Effector memory CD4-positive, alpha-beta T cell (primary cell): Measurements from ENCODE around the gene PRKAR2B.
"Not testable (repeated sequence)": the region's sequence is repeated elsewhere in the genome, so short reads cannot be mapped to it uniquely, and the experiment has no call there.

Experiments
- DNase-seq, 3 donors: peaks; one replicate each; pipeline ENCODE4 v3.0.0-alpha.2; 2020
- H3K27ac ChIP-seq: 2 replicates; pipeline ENCODE4 v1.7.0; 2013; ENCODE audit warnings: mild to moderate bottlenecking, low read length, moderate library complexity; ENCODE audit not compliant: insufficient read depth, poor library complexity, severe bottlenecking
- H3K27me3 ChIP-seq: replicated peaks from 2 replicates; pipeline ENCODE4 v1.7.0; 2013; ENCODE audit warnings: mild to moderate bottlenecking, low read length; ENCODE audit not compliant: insufficient read depth, control insufficient read depth, poor library complexity, severe bottlenecking
- H3K36me3 ChIP-seq: 2 replicates; pipeline ENCODE4 v1.7.0; 2013; ENCODE audit warnings: mild to moderate bottlenecking, low read length, moderate library complexity; ENCODE audit not compliant: control insufficient read depth, insufficient read depth
- H3K4me1 ChIP-seq: 2 replicates; pipeline ENCODE4 v1.7.0; 2013; ENCODE audit warnings: low read length, mild to moderate bottlenecking; ENCODE audit not compliant: control insufficient read depth, insufficient read depth, poor library complexity, severe bottlenecking
- H3K4me3 ChIP-seq: 2 replicates; pipeline ENCODE4 v1.7.0; 2013; ENCODE audit warnings: low read length, low read depth, mild to moderate bottlenecking; ENCODE audit not compliant: insufficient read depth, poor library complexity, severe bottlenecking
- H3K9me3 ChIP-seq: 2 replicates; pipeline ENCODE4 v1.7.0; 2013; ENCODE audit warnings: mild to moderate bottlenecking, low read length, moderate library complexity; ENCODE audit not compliant: control insufficient read depth

The PRKAR2B gene

DNA sequence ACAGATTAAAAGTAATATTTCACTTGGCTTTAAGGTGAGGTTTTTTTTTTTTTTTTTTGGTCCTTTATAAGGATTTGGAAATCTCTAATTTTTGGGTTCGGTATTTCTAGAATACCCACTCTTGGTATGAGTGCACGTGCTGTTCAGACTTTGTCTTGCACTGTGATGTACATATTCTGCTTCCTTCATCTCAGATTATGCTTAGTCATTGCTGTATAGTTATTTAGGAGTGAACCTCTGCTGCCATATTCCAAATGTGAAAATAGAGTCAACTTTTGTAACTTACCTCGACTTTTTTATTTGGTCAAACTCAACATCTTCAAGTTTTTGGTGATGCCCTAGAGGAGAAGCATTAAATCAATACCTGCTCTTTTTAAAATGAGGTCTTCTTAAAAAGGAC, 84.2 kb downstream of the PRKAR2B start:
- Histone ChIP-seq H3K27ac (no peak overlapping the region), H3K27me3 (no peaks in the 10 kb centered on the region), H3K36me3 (no peaks in the 10 kb centered on the region), H3K9me3 (no peaks in the 10 kb centered on the region), H3K4me1 (peaks cover 7% of the 10 kb centered on the region), H3K4me3 (no peak overlapping the region)
- DNase-seq = no peak

DNA sequence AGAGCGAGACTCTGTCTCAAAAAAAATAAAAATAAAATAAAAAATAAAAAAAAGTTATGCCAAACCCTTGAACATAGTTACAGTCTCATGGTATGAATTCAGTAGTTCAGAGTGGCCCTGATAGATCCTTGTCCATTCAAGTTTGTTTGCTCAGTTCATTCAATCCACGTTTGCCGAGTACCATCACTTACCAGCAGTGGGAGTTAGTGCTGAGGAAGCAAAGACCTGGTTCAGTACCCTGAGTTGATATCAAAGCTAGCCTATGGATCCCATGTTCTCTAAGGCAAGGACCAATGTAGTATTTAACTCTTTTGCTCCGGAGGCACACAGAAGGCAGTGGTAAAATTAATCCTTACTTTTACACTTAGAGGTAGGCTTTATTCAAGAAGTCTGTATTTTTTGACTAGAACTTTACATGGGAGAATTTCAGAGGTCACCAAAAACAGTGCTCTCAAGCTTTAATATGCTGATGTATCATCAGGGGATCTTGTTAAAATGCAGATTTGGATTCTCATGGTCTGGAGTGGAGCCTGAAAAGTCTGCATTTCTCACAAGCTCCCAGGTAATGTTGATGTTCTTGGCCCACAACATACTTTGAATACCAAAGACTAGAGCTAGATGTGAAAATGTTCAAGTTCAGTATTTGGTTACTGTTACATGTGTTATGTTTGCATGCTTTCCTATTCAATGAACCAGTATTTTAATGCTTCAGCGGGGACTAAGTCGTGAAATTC, 86.1 kb downstream of the PRKAR2B start:
- Histone ChIP-seq H3K36me3 (no peaks in the 10 kb centered on the region), H3K4me3 (no peak overlapping the region), H3K9me3 (no peaks in the 10 kb centered on the region), H3K4me1 (peaks cover 7% of the 10 kb centered on the region), H3K27ac (no peak overlapping the region), H3K27me3 (no peaks in the 10 kb centered on the region)
- DNase-seq = no peak

DNA sequence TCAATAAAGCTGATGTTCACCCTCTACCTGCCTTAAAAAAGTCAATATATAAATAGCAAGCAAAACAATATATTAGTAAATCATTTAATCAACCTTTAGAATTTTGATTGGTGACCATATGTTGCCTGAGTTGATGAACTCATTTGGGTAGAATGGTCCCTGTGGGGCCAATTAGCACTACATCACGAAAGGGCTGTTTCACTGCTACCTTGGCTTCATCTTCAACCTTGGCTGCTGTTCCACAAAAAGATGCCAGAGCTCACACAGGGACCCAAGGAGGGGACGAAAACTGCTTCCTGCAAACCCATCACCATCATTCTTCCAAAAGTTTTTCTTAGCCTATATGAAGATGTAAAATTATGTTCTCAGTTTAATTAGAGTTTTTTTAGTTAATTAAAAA, 88.9 kb downstream of the PRKAR2B start:
- H3K27ac ChIP-seq = no peak overlapping the region
- no peaks in the 10 kb centered on the region for H3K4me1 ChIP-seq
- H3K27me3 ChIP-seq = no peaks in the 10 kb centered on the region
- H3K9me3 ChIP-seq = no peaks in the 10 kb centered on the region
- no peaks in the 10 kb centered on the region for H3K36me3 ChIP-seq
- no peak overlapping the region for H3K4me3 ChIP-seq
- DNase-seq = no peak

DNA sequence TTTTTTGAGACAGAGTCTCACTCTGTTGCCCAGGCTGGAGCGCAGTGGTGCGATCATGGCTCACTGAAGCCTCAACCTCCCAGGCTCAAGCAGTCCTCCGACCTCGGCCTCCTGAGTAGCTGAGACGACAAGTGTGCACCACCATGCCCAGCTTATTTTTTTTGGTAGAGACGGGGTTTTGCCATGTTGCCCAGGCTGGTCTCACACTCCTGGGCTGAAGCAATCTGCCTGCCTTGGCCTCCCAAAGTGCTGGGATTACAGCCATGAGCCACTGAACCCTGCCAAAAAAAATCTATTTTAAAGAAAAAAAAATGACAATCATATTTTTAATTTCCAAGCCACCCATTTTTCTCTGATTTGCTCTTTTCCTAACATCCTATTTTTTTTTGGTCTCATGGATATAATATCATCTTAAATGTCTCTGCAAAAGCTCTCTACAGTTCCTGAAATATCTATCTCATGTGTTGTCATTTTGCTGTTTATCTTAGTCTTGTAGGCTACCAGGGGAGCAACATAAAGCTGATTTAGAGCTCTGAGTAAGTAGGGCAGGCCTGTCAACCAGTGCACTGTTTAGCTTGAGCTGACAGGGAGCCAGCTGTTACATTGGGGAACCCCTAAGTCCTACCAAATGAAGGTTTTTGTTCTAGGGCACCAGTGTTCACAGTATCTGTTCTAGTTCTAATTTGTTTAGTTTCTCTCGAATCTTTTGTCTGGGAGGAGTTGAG, 94.4 kb downstream of the PRKAR2B start:
- no peak for DNase-seq
- no peak overlapping the region for H3K27ac ChIP-seq
- no peaks in the 10 kb centered on the region for H3K9me3 ChIP-seq
- no peaks in the 10 kb centered on the region for H3K27me3 ChIP-seq
- H3K4me1 ChIP-seq = no peaks in the 10 kb centered on the region
- no peak overlapping the region for H3K4me3 ChIP-seq
- H3K36me3 ChIP-seq = no peaks in the 10 kb centered on the region

DNA sequence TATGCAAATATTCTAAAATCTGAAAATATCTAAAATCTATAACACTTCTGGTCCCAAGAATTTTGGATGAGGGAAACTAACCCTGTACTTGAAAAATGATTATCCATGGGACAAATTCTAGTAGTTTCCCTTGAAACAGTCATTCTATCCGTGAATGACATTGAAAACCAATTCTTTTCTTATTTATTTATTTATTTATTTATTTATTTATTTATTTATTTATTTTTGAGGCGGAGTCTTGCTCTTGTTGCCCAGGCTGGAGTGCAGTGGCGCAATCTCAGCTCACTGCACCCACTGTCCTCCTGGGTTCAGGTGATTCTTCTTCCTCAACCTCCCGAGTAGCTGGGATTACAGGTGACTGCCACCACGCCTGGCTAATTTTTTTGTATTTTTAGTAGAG, 99.4 kb downstream of the PRKAR2B start:
- H3K9me3 ChIP-seq, DNase-seq, H3K4me1 ChIP-seq, H3K27me3 ChIP-seq, H3K4me3 ChIP-seq, H3K36me3 ChIP-seq, H3K27ac ChIP-seq: not testable (repeated sequence)

DNA sequence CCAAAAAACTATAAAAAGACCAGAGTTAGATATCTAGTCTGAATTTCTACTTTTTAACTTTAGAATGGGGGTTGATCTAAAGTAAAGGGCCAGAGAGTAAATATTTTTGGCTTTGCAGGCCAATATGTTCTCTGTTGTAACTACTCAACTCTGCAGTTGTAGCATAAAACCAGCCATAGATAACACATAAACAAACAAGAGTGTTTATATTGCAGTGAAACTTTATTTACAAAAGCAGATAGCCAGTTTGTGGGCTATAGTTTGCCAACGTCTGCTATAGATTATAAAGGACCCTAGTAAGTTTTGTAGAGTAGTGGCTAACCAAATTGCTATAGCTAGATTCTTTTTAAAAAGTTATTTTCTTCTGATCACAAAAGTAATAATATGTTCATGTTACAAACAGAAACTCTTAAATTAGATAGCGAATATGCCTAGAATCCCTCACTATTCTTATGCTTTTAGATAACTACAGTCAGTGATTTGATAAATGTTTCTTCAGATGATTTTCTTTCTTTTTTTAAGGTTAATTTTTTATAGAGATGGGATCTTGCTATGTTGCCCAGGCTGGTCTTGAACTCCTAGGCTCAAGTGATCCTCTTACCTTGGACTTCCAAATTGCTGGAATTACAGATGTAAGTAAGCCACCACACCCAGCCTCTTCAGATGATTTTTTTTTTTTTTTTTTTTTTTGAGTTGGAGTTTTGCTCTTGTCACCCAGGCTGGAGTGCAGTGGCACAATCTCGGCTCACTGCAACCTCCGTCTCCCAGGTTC, 100.7 kb downstream of the PRKAR2B start:
- Histone ChIP-seq H3K9me3 (no peaks in the 10 kb centered on the region), H3K27ac (no peak overlapping the region), H3K4me3 (no peak overlapping the region), H3K27me3 (no peaks in the 10 kb centered on the region), H3K36me3 (no peaks in the 10 kb centered on the region), H3K4me1 (peaks cover 2% of the 10 kb centered on the region)
- DNase-seq = no peak

DNA sequence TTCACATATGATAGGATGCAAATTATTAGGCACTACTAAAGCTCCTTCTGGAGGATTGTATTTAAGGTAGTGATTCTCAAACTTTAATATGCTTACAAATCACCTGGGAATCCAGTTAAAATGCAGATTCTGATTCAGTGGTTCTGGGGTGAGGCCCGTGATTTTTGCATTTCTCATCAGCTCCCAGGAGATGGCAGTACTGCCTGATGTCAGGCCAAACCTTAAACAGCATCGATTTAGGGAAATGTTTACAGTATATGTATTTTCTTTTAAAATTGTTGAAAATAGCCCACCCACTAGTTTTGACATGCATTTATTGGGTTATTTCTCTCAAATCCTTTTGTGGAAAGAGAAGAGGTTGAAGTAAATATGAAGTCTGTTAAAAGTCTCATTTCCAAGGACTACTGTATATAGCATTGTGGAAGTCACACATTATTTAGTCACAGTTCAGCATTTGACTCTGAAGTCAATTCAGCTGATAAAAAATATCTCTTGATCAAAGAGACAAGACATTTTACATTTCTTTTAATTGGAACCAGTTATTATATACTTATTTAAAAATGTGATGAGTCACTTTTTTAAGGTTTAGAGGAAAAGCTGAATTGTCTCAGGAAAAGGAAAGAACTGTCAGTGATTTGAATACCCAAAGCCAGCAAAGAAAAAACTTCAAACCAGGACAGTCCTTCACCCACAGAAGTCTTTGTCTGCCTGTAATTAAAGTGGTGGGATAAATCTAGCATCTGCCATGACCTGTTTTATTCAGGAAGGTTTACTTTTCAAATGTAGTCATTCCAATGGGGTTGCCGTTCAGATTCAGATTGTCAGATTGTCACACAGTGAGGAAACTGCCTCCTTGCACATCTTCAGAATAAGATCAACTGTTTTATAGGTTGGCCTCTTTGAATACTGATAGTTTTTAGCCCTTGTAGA, 103.2 kb downstream of the PRKAR2B start:
- Histone ChIP-seq H3K36me3 (no peaks in the 10 kb centered on the region), H3K4me3 (no peak overlapping the region), H3K4me1 (peaks cover 2% of the 10 kb centered on the region), H3K27me3 (no peaks in the 10 kb centered on the region), H3K9me3 (no peaks in the 10 kb centered on the region), H3K27ac (no peak overlapping the region)
- peak in 1 of 3 donors; percentile 15 for DNase-seq

DNA sequence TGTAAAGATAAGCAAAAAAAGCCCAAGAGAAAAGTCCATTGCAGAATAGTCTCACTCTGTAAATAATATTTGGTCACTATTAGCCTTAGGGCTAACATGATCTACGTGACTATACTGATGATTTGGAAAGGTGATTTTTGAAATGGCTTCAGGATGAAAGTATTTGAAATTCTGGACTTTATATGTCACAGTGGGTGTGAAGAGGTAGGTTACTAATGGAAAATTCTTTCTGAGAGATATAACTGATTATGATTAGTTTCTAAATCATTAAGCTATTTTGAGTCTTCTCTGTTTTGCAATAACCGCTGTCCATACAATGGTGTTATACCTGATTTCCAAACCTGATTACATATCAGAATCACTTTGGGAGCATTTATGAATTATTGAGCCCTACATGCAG, 104.2 kb downstream of the PRKAR2B start:
- no peak overlapping the region for H3K27ac ChIP-seq
- H3K27me3 ChIP-seq = no peaks in the 10 kb centered on the region
- no peaks in the 10 kb centered on the region for H3K9me3 ChIP-seq
- H3K4me3 ChIP-seq = no peak overlapping the region
- no peak for DNase-seq
- H3K4me1 ChIP-seq = peaks cover 2% of the 10 kb centered on the region
- H3K36me3 ChIP-seq = no peaks in the 10 kb centered on the region

DNA sequence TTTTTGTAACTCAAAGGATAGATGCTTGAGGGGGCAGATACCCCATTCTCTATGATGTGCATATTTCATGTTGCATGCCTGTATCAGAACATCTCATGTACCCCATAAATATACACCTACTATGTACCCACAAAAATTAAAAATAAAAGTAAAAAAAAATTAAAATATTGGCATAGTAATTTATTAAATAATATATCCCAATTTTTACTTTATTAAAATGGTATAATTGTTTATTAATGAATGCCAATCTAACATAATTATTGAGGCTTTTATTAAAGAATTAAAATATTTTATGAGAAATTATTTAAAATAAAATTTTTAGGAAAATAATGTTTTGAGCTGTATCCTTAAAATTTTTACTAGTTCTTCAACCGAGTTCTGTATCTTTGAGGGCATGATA, 105.4 kb downstream of the PRKAR2B start:
- Histone ChIP-seq H3K27me3 (no peaks in the 10 kb centered on the region), H3K9me3 (no peaks in the 10 kb centered on the region), H3K4me3 (no peak overlapping the region), H3K27ac (no peak overlapping the region), H3K36me3 (no peaks in the 10 kb centered on the region), H3K4me1 (peaks cover 2% of the 10 kb centered on the region)
- DNase-seq = no peak
